ENCODE data around the gene ANAPC2.

Gene ANAPC2

GRCh38 chr9:137228968-137229896, 40.9 kb upstream of the ANAPC2 start:
- Histone ChIP-seq H3K27ac (no peak overlapping the region), H3K4me3 (no peak overlapping the region)
- DNase-seq (ENCODE audit: low spot score) = no peak
- no peak for TF ChIP-seq CTCF (IDR thresholded peaks at IDR 0.05)

GRCh38 chr9:137228506-137228967, 40.2 kb upstream of the ANAPC2 start:
- Histone ChIP-seq H3K27ac (no peak overlapping the region), H3K4me3 (no peak overlapping the region)
- no peak for TF ChIP-seq CTCF (IDR thresholded peaks at IDR 0.05)
- no peak for DNase-seq (ENCODE audit: low spot score)

GRCh38 chr9:137227853-137228505, 39.6 kb upstream of the ANAPC2 start:
- TF ChIP-seq CTCF (IDR thresholded peaks at IDR 0.05) = no peak
- no peak for DNase-seq (ENCODE audit: low spot score)
- Histone ChIP-seq H3K4me3 (no peak overlapping the region), H3K27ac (no peak overlapping the region)

- Histone ChIP-seq H3K27ac (no peak within 1 kb of the TSS), H3K4me3 (no peak within 1 kb of the TSS)
- TF ChIP-seq CTCF (IDR thresholded peaks at IDR 0.05) = peak; percentile 47
- no peak for DNase-seq (ENCODE audit: low spot score)
These were observed 38.9 kb upstream of the ANAPC2 start, which contains the start of gene RNF224 for GRCh38 chr9:137227054-137227852. RNF224 (plus strand) TSS chr9:137227502; CDS start chr9:137228336, 834 bp downstream.

- DNase-seq (ENCODE audit: low spot score) = no peak
- TF ChIP-seq CTCF (IDR thresholded peaks at IDR 0.05) = no peak
- no peak overlapping the region for H3K27ac ChIP-seq
- H3K4me3 ChIP-seq = no peak overlapping the region
These were observed 38.1 kb upstream of the ANAPC2 start for GRCh38 chr9:137226338-137227053.

- TF ChIP-seq CTCF (IDR thresholded peaks at IDR 0.05) = no peak
- no peak overlapping the region for H3K4me3 ChIP-seq
- no peak for DNase-seq (ENCODE audit: low spot score)
- H3K27ac ChIP-seq = no peak overlapping the region
These were observed 37.5 kb upstream of the ANAPC2 start for GRCh38 chr9:137225699-137226331.
